Measurements from ENCODE around the gene TCN2.
"Not testable (repeated sequence)": the region's sequence is repeated elsewhere in the genome, so short reads cannot be mapped to it uniquely, and the experiment has no call there.

TCN2 gene

DNA sequence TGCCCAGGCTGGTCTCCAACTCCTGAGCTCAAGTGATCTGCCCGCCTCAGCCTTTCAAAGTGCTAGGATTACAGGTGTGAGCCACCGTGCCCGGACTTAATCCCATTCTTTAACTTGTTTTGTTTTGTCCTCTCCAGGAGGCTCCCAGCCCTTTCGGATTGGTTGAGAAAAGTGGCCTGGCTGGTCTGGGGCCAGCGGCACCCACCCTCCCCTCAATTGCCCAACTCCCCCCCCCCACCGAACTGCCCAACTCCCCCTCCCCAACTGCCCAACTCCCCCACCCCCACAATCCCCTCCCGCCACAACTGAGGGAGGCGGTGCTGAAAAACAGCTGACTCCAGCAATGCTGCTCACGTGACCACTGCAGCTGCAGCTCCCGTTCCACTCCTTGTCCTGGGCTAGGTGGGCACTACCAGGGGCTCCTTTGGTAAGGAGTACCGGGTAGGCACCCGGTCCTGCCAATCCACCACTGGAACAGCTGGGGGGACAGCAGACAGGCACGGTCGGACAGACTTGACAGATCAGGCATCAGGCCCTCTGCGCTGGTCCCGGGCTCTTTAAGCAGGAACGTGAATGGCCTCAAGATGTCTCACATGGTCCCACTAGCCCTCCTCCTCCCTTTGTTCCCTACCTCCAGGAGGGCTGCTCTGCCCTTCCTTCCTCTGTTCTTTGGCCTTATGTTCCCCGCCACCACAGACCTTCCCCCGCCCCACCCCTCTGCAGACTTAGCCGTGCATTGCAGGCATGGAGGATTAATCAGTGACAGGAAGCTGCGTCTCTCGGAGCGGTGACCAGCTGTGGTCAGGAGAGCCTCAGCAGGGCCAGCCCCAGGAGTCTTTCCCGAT is at the start of gene TCN2:
Gene TCN2, plus strand, starts transcription at position 720 of the 845 bp plus-strand sequence. CDS start 158 bp downstream, outside the sequence.
- peak; percentile 71 for DNase-seq

DNA sequence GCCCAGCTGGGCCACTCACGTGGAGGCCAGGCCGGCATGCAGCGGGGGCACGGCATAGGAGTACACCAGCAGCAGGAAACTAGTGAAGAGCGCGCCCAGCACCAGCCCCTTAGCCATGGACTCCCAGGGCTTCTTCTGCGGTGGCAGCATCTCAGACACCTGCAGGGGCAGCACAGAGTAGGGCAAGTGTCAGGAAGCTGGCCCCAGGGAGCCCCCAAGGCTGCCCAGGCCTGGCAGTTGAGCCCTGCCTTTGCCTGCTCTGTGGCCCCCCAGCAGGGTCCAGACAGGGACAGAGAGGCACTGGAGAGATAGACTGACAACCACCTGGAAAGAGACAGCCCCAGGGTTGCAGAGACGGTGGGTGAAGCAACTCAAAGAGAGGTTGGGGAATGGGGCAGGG is 49.7 kb upstream of the TCN2 start:
- no peak for DNase-seq

DNA sequence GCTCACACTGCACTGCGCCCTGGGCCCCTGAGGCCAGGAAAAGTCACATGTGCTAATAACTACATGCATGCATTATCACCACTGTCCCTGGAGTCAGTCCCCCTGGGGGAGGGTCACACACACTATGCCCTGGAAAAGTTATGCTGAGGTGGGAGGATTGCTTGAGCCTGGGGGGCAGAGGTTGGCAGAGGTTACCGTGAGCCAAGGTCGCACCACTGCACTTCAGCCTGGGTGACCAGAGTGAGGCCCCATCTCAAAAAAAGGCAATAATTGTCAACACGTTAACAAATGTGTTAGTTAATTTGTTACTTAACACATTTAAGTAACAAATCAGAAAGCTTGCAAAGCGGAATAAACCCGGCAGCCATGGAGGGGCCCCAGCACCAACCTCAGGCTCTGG is 47.1 kb upstream of the TCN2 start:
- DNase-seq = no peak

DNA sequence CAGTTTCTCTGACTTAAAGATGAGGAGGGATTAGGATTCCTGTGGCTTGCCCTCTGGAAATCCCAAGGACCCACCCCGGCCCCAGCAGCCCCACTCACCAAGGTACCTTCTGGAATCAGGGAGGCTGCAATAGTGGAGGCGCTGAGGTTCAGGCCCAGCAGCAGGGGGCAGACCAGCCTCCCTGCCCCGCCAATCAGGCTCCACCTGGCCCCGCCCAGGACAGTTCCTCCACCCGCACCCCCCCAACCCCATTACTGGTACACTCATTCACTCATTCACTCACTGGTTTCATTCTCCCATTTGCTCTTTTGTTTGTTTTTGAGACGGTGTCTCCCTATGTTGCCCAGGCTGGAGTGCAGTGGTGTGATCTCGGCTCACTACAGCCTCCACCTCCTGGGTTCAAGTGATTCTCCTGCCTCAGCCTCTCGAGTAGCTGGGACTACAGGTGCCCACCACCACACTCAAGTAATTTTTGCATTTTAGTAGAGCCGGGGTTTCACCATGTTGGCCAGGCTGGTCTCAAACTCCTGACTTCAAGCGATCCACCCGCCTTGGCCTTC is 46.3 kb upstream of the TCN2 start:
- not testable (repeated sequence) for DNase-seq

DNA sequence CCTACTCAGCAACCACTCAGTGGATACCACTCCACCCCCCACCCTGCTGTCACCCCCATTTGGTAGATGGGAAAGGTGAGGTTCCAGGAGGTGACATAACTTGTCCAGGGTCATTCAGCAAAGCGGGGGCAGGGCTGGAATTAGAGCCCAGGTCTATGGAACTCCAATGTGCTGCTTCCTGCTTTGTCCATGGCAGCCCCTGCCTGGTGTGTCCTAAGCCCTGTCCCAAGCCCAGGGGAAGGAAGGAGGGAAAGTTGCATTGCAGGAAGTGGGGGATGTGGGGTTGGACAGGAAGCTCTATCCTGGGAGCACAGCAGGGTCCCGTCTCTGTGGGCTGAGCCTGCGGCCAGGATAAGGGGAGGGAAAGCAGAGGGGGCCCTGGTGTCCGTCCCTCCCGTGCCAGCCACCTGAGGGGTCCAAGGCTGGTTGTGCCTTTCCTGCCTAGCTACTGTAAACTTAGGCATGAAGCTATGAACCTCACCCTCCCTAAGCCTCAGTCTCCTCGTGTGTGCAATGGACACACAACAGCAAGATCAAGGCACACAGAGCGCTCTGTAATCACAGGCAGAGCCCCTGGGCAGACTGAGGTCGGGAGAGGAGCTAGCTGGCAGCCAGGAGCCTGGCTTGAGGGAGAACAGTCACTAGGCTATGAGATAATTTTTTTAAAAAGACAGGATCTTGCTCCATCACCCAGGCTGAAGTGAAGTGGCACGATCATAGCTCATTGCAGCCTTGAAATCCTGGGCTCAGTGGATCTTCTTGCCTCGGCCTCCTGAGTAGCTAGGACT is 45.4 kb upstream of the TCN2 start:
- DNase-seq = no peak

DNA sequence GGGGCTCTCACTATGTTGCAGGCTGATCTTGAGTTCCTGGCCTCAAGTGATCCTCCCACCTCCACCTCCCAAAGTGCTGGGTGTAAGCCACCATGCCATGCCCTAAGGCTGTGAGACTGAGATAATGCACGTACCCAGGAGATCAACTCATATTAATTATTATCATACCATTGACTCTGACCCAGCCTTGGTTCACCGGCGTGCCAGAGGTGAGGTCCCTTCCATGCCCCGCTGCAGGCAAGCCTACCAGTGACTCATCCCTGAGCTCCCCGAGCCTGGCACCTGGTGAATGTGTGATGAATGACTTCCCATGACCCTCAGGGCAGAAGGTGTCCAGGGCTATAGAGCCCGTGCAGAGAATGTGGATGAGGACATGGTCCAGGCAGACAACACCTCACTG is 44.6 kb upstream of the TCN2 start:
- DNase-seq = peak; percentile 77

DNA sequence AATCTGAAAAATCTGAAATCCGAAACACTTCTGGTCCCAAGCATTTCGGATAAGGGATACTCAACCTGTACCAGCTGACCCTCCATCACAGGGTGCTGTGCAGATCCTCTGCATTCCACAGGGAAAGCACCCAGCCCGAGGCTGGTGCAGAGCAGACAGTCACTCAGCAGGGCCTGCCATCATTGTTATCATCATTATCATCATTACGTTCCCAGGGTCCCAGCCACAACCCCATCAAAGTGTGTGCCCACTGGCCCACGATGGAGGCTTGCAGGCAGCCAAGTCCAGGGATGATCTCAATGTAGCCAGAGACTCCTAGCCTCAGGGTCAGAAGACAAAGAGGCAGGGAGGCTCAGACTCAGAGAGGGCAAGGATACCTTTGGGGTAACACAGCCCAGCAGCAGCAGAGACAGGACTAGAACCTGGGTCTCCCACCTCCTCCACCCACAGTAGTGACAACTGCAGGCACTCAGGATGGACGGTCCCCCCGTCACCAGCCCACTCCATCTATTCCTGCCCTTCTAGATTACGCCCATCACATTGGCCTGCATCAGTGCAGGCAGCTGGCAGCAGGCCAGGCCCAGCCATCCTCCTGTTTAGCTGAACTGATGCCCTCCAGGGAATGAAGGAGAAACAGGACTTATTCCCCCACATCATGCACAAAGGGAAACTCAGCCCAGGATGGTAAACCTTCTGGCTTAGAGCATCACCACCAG is 42.8 kb upstream of the TCN2 start:
- no peak for DNase-seq

DNA sequence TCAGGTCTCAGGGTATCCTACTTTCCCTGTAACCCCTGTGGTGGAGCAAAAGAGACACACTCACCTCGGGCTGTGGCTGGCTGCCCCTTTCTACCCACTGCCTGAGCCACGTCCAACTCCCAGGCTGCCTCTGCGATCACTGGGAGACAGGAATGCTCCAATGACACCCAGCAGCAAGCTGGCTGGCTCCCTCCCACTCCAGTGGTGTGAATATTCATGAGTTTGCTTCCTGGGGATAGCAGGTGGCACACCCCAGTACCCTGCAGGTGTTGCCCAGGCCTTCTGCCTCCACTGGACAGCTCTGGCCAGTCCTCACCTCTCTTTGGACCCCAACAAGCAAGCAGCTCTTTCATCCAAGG is 42.2 kb upstream of the TCN2 start:
- no peak for DNase-seq

DNA sequence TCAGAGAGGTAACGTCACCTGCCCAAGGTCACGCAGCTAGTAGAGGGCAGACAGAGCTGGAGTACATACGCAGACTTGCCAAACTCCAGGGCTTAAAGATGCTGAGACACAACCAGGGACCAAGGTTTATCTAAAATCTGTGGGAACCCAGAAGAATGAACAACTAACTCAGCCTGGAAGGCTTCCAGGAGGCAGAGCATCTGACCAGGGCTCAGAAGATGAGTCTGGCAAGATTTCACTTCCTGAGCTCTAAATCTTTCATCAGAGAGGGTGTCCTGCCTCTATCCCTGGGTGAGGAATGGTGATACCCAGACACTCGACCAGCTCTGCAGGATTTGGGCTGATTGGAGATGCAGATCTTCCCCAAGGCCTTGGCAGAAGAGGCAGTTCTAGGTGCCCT is 41.6 kb upstream of the TCN2 start:
- DNase-seq = no peak

DNA sequence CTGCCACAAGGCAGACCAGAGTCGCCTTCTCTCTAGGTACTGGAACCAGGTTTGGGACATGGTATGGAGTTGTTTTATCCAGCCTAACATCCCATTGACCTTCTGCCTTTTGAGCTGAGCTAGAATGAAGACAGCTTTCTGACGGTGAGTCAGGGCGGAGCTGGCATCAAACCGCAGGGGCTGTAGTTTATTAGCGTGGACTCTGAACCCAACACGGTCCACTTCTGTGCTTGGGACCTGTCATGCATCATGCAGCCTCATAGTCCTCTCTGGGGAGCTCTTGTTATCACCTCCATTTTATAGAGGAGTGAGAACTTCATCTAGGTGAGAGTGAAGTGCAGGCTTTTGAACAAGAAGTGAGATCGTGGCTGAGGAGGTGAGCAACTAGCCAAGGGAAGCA is 40.8 kb upstream of the TCN2 start:
- no peak for DNase-seq

DNA sequence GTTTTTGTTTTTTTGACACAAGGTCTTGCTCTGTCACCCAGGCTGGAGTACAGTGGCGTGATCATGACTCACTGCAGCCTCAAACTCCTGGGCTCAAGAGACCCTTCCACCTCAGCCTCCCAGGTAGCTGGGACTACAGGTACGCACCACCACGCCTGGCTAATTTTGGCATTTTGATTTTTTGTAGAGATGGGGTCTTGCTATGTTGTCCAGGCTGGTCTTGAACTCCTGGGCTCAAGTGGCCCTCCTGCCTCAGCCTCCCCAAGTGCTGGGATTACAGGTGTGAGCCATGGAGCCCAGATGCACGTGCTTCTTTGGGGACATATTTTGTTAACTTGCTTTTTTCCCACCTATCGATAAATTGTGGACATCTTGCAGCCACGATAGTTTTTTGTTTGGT is 39.7 kb upstream of the TCN2 start:
- not testable (repeated sequence) for DNase-seq

DNA sequence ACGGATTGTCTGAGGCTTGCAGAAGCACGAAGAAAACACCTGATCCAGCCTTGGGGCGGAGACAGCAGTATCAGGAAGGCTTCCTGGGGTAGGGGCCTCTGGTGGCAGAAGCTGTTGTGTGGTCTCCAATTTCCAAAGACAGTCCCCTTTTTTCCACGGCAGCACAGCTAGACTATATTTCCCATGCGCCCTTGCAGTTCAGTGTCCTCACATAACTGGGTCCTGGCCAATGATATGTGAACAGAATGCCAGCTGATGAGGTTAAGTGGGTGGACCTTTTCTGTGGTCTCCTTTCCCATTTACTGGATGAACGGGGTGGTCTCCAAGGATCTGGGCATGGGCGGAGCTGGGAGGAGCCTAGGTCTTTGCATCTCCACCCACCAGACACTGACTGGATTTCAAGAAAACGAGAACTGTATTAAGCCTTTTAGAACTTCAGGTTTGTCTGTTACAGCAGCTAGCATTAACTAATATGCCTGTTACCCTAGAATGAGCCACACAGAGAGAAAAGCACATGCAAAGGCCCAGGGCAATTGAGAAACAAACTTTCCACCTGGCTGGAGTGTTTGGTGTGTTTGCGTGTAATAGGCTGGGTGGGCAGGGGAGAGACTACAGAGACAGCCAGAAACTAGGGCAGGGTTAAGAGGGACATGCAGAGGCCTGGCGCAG is 38.7 kb upstream of the TCN2 start:
- DNase-seq = no peak

DNA sequence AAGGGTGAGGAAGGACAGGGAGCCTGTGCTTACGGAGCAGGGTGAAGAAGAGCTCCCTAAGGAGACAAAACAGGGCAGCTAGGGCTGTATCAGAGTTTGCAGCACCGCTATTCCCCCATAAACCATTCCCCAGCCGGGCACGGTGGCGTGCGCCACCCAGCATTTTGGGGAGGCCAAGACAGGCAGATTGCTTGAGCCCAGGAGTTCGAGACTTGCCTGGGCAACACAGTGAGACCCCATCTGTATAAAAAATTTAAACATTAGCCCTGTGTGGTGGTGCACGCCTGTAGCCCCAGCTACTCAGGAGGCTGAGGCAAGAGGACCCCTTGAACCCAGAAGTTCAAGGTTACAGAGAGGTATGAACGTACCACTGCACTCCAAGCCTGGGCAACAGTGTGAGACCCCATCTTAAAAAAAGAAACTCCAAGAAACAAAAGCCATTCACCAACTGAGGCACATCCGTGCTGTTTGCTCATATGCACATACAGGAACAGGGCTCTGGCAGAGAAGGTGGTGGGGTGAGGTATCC is 37.2 kb upstream of the TCN2 start:
- no peak for DNase-seq

DNA sequence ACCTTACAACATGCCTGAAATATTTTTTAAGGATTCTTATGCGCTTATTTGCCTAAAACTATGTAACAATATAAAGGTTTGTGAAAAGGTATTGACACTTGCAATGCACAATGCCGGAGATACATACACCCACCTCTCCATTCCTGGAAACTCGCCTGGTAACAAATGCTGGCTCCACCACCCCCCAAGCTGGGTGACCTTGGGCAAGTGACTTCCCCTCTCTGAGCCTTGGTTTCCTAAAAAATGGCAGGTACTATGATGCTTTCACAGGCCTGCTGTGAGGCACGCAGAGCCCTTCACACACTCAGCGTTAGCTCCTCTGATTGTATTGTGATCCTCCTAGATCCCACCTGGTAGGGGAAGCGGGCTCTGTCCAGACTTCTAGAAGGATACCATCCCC is 34.8 kb upstream of the TCN2 start:
- DNase-seq = no peak

DNA sequence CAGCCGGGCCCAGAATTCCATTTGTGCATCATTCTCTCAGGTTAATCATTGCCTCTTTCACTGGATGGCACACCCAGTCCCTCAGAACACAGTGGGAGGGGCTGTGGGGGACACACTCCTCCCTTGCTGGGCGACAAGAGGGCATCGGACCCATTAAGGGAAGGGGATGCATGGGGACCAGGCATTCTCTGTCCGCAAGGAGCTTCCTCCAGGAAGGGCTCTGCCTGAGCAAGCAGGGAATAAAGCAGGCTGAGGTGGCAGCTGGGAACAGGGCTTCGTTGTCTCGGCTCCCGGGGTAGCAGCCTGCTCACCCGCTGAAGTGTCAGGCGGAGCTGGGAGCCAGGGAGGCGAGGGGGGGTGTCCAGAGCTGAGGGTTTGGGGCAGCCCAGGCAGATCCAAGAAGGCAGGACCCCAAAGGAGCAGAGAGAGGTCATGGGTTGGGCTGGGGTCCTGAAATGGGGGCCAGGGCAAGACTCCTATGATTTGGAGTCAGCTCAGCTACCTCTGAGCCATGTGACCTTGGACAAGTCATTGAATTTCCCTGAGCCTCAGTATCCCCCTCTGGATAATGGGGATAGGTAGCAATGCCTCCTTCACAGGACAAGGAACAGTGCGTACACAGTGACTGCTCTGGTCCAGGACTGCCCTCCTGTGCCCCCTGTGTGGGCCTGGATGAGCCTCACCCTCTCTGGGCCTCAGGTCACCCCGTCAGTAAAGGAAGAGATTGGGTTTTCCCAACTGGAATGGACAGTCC is 34.0 kb upstream of the TCN2 start:
- DNase-seq = peak; percentile 39

DNA sequence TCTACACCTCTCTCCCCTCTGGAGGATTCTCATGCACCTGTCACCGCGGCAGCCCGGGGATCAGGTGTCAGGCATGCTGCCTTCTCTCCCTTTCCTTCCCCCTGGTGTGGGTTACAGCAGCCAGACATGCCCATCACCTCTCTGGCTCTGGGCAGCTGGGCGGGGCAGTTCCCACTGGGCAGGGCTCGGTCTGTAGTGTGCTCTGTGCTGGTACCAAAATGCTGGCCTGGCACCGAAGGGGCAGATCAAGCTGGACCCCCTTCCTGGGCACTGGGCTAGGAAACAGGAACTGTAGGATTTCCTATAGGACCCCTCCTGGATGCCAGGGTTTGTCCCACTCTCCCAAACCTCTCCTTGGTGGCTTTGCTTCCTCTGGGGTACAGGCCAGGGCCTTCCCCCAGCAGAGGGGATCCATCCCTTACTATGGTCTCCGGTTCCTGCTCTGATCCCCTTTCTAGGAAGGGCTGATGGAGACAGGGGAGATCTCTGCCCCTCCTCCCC is 33.3 kb upstream of the TCN2 start:
- DNase-seq = no peak

DNA sequence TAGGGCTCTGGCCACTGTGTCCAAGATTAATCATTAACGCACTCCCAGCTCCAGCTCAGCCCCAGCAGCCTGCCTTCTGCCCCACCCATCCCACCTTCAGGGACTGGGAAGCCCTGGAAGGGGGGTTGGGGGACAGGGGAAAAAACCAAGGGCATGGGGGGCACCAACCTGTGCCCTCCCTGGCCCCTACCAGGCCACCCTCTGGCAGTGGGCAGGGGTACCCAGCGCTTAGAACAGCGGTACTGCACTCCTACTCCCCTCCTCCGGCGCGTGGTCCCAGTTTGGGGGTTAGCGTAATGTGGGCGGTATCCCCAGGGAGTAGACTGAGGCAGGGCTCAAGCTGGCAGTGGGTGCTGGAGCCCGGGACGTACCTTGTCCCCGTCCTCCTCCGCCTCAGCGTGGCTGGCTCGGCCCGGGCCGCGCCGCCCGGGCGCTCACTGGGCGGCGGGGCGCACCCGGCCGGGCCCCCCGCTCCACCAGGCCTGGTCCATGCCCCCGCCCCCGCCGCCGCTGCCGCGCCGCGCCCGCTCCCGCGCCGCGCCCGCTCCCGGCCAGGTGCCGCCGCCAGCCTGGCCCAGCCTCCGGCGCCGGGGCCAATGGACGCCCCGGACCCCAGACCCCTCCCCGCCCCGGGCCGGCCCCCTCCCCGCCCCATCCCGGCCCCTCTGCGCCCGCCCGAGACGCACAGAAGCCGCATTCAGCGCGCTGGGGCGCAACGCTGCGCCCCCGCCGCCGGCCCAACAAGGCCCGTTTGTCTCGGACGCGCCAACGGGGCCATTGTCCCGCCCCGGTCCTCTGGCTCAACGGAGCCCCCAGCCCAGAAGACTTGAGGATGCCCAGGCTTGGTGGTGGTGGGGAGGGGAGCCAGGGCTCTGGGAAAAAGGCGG is 32.6 kb upstream of the TCN2 start, which contains the start of gene GAL3ST1:
Gene GAL3ST1, minus strand, starts transcription at position 571 of the 887 bp plus-strand sequence. CDS start 17,273 bp downstream, outside the sequence.
- peak; percentile 64 for DNase-seq

DNA sequence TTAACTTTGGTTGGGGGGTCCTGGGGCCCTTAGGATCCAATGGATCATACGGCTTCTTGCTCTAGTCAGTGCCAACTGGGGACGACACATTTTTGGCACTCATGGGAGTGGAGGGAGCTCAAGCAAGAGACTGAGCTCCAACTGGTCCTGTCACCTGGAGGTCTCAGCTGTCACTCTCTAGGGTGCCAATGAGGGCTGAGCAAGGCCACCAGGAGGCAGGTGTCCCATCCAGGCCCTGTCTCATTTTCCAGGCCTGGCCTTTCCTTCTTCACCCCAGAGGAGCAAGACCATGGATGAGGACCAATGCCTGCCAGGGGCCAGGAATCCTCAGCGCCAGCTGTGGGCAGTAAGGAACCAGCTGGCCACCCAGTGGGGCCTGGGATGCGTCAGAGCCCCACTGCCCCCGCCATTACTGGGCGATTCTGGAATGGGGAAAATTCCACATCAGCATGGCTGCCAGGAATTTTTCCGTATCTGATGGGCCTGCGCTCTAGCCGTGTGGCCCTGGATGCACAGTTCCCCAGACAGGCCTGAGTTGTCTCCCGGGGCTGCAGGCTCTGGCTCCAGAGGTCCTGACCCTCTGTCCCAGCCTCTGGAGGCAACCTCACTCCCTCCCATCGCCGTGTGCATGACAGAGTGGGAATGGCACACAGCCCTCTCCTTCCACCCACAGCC is 31.8 kb upstream of the TCN2 start:
- DNase-seq = no peak

DNA sequence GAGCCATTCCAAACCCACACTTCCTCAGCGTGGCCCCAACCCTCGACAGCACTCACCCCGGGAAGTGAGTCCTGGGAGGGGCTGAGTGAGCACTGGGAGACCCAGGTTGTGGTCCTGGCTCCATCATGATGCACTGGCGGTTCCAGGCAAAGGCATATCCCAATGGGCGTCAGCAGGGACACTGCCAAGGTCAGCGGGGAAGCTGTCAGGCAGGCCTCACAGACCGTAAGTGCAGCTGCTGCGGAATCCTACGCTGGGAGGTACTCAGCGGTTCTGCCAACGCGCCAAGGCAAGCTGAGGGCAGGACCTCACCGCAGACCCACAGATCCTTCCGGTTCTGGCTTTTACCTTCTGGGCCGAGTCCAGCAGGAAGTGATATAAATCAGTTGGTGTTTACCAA is 31.1 kb upstream of the TCN2 start:
- DNase-seq = no peak

DNA sequence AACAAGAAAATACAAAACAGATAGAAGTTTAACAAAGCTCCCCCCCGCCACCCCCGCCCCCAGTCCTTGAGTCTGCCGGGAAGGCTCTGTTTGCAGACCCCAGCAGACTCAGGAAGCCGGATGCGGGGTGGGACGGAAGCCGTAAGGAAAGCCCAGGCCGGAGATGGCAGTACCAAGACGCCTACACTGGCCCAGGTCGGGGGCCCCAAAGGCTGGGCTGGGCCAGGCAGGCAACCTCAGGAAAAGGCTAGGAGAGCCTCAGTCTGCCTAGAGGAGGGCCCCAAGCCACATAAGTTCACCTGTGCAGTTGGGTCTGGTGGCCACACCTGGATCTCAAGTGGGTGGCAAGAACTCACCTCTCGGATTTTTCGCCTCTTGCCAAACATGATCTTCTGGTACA is 28.5 kb upstream of the TCN2 start:
- DNase-seq = no peak
